ENCODE results near the gene MANBA.

GRCh38 chr4:102726068-102726467 lies 34.7 kb downstream of the MANBA start:
- no peak for TF ChIP-seq CTCF (conservative IDR thresholded peaks at IDR 0.05; ENCODE audit: low read depth, low read length)
- TF ChIP-seq EZH2 (IDR thresholded peaks at IDR 0.05; ENCODE audit: borderline replicate concordance, low read depth, low read length, poor library complexity, severe bottlenecking), result no peak
